M059J (cell line): ENCODE data around the gene EIF4B. TPM values are rescaled to one million over a fixed set of nuclear protein-coding genes. Genes with fewer than 3 reads are reported as not detected.

Source experiments
- DNase-seq: peaks from one replicate; pipeline ENCODE4 v3.0.0-alpha.2; 2012; ENCODE audit warnings: low read depth
- total RNA-seq: library from RNA; depleted of rRNA; stranded (reverse); fragments of >200 nt; shearing (Covaris generic); gene quantifications from 2 replicates; pipeline ENCODE4 v1.2.3, GENCODE V29; 2014

EIF4B gene
- total RNA-seq, 1 experiment from 2014 or later = 279 TPM

GRCh38 chr12:53068811-53069585, 62.7 kb downstream of the EIF4B start:
- no peak for DNase-seq

GRCh38 chr12:53069621-53070410, 63.6 kb downstream of the EIF4B start:
- no peak for DNase-seq

GRCh38 chr12:53070877-53071492, 64.7 kb downstream of the EIF4B start:
- no peak for DNase-seq

- DNase-seq = no peak
These were observed 65.6 kb downstream of the EIF4B start for GRCh38 chr12:53071591-53072551.

GRCh38 chr12:53073881-53074280, 67.6 kb downstream of the EIF4B start:
- no peak for DNase-seq

- DNase-seq = no peak
These were observed 68.2 kb downstream of the EIF4B start for GRCh38 chr12:53074283-53074998.

- DNase-seq = no peak
These were observed 68.7 kb downstream of the EIF4B start for GRCh38 chr12:53074999-53075370.

GRCh38 chr12:53076461-53076860, 70.2 kb downstream of the EIF4B start:
- no peak for DNase-seq

- DNase-seq = no peak
These were observed 70.8 kb downstream of the EIF4B start for GRCh38 chr12:53077030-53077429.

GRCh38 chr12:53078425-53079225, 72.4 kb downstream of the EIF4B start:
- peak; percentile 43 for DNase-seq

GRCh38 chr12:53079226-53080117, 73.2 kb downstream of the EIF4B start, which contains the start of gene SPRYD3:
SPRYD3 (minus strand) TSS chr12:53079390; CDS start chr12:53079333, 57 bp downstream.
- peak; percentile 94 for DNase-seq

GRCh38 chr12:53082637-53083175, 76.5 kb downstream of the EIF4B start:
- DNase-seq = no peak

GRCh38 chr12:53086361-53086760, 80.1 kb downstream of the EIF4B start:
- DNase-seq = no peak

GRCh38 chr12:53090105-53090504, 83.8 kb downstream of the EIF4B start:
- DNase-seq = no peak

- no peak for DNase-seq
These were observed 84.3 kb downstream of the EIF4B start for GRCh38 chr12:53090554-53090953.

- no peak for DNase-seq
These were observed 85.5 kb downstream of the EIF4B start for GRCh38 chr12:53091756-53092155.
